ENCODE results near the gene TRAF1. TPM values are rescaled to one million over a fixed set of nuclear protein-coding genes. Genes with fewer than 3 reads are reported as not detected.

Gene TRAF1
- total RNA-seq, 1 experiment from 2014 or later: 1.7 TPM

DNA sequence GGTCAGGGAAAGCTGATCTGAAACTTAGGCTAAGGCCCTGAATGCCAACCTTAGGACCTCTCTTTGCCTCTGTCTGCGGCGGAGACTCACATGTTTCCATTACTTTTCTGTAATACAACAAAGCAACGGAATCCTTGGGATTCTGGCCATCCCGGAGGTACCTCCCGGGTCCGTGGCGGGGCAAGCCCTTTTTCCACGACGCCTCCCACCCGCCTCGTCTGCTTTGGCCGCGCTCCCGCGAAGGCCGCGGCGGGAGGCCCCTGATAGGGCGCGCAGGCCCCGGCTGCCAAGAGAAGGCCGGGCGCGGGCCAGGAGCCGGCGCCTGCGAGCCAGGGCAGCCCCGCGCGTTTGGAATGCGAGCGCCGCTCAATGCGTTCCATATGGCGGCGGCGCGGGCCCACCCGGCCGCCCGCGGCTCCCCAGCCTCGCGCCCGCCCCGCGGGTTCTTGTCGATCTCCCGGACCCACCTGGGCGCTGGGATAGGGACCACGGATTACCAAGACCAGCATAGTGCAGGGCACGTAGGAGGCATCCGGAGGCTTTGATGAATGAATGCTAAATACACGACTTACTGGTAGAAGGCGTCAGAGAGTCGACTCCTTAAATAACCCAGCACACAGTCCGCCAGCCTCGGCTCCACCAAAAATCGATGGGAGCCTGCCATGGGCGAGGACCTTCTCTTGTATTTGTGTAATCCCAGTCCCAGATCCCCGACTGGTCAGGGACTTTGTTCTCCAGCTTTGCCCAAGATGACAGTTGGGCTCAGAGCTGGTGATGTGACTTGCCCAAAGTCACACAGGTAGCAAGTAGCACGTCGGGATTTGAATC lies 32.1 kb downstream of the TRAF1 start:
- BruUV-seq (replicated peaks): no TSS peak
- intact Hi-C loops (cut with micrococcal nuclease): no loop called here
- ATAC-seq: no peak
- H4K20me1 ChIP-seq (ENCODE audit: insufficient read depth): no peaks in the 10 kb centered on the region
- RAD21 ChIA-PET (ENCODE audit: low non-redundant PET in 1 of 2, low total read pairs in 2 of 2, uncharacterized antibody in 2 of 2, unreplicated experiment in 2 of 2): no interaction called here
- POLR2A ChIA-PET: interaction anchor here (0.8 kb wide), 1 partner anchor 38 kb away, joined by 3 read pairs; no protein-coding TSS in a partner anchor
- no peak for DNase-seq (ENCODE audit: low read depth, low spot score)
- no peak overlapping the region for H3K9ac ChIP-seq (ENCODE audit: low read length)
- H3K27me3 ChIP-seq (ENCODE audit: insufficient read depth, low read length): no peaks in the 10 kb centered on the region
- H3K4me1 ChIP-seq (ENCODE audit: control insufficient read depth in 1 of 2, insufficient read depth in 2 of 2, low read length in 2 of 2): peaks cover 5 to 12% of the 10 kb centered on the region in 2 experiments; a peak in 3 of 4 replicates
- H3K4me2 ChIP-seq (ENCODE audit: low read length): no peak overlapping the region
- no peak overlapping the region for H3K4me3 ChIP-seq (replicated peaks in 1 of 2; ENCODE audit: low read depth in 1 of 2, low read length in 2 of 2)
- no peaks in the 10 kb centered on the region for H3K9me3 ChIP-seq (ENCODE audit: control insufficient read depth in 1 of 2, insufficient read depth in 1 of 2, low read depth in 1 of 2, low read length in 2 of 2)
- no peaks in the 10 kb centered on the region for H3K36me3 ChIP-seq (ENCODE audit: control insufficient read depth in 1 of 2, insufficient read depth in 2 of 2, low read length in 2 of 2)
- H3K9me2 ChIP-seq (ENCODE audit: insufficient read depth): no peaks in the 10 kb centered on the region
- H2AFZ ChIP-seq (ENCODE audit: low read depth, low read length, poor library complexity, severe bottlenecking): no peak overlapping the region
- H3K27ac ChIP-seq (ENCODE audit: low read depth, low read length): no peak overlapping the region
- CTCF ChIA-PET: interaction anchor here (0.6 kb wide), 1 partner anchor 11 kb away, joined by 3 read pairs; no protein-coding TSS in a partner anchor
- no peaks in the 10 kb centered on the region for H3K79me2 ChIP-seq (ENCODE audit: insufficient read depth, low read length)
- TF ChIP-seq RAD21 (IDR thresholded peaks at IDR 0.05; ENCODE audit: low read depth): no peak

- intact Hi-C loops (cut with micrococcal nuclease): no loop called here
- Histone ChIP-seq H3K4me2 (ENCODE audit: low read length) (no peak overlapping the region), H3K4me3 (replicated peaks in 1 of 2; ENCODE audit: low read depth in 1 of 2, low read length in 2 of 2) (no peak overlapping the region), H3K9me3 (ENCODE audit: control insufficient read depth in 1 of 2, insufficient read depth in 1 of 2, low read depth in 1 of 2, low read length in 2 of 2) (no peaks in the 10 kb centered on the region), H3K27me3 (ENCODE audit: insufficient read depth, low read length) (no peaks in the 10 kb centered on the region), H3K9ac (ENCODE audit: low read length) (no peak overlapping the region), H3K79me2 (ENCODE audit: insufficient read depth, low read length) (no peaks in the 10 kb centered on the region), H3K9me2 (ENCODE audit: insufficient read depth) (no peaks in the 10 kb centered on the region), H2AFZ (ENCODE audit: low read depth, low read length, poor library complexity, severe bottlenecking) (no peak overlapping the region), H3K36me3 (ENCODE audit: control insufficient read depth in 1 of 2, insufficient read depth in 2 of 2, low read length in 2 of 2) (no peaks in the 10 kb centered on the region), H4K20me1 (ENCODE audit: insufficient read depth) (no peaks in the 10 kb centered on the region), H3K27ac (ENCODE audit: low read depth, low read length) (no peak overlapping the region), H3K4me1 (ENCODE audit: control insufficient read depth in 1 of 2, insufficient read depth in 2 of 2, low read length in 2 of 2) (peaks cover 5 to 12% of the 10 kb centered on the region in 2 experiments; a peak in 3 of 4 replicates)
- ChIA-PET CTCF (interaction anchor here (0.6 kb wide), 1 partner anchor 10 kb away, joined by 3 read pairs; no protein-coding TSS in a partner anchor), RAD21 (ENCODE audit: low non-redundant PET in 1 of 2, low total read pairs in 2 of 2, uncharacterized antibody in 2 of 2, unreplicated experiment in 2 of 2) (no interaction called here), POLR2A (no interaction called here)
- ATAC-seq (no peak), DNase-seq (ENCODE audit: low read depth, low spot score) (no peak)
- BruUV-seq (replicated peaks): no TSS peak
- TF ChIP-seq SIN3A (IDR thresholded peaks at IDR 0.05; ENCODE audit: low read depth): no peak
- no peak for TF ChIP-seq MAX (IDR thresholded peaks at IDR 0.05)
These were observed 32.8 kb downstream of the TRAF1 start for GRCh38 chr9:120893611-120894307.
